ENCODE data around the gene EML4. TPM values are rescaled to one million over a fixed set of nuclear protein-coding genes. Genes with fewer than 3 reads are reported as not detected.
"Not testable (repeated sequence)": the region's sequence is repeated elsewhere in the genome, so short reads cannot be mapped to it uniquely, and the experiment has no call there.

The EML4 gene
- total RNA-seq, 1 donor from 2014 or later, result 43.0 TPM

DNA sequence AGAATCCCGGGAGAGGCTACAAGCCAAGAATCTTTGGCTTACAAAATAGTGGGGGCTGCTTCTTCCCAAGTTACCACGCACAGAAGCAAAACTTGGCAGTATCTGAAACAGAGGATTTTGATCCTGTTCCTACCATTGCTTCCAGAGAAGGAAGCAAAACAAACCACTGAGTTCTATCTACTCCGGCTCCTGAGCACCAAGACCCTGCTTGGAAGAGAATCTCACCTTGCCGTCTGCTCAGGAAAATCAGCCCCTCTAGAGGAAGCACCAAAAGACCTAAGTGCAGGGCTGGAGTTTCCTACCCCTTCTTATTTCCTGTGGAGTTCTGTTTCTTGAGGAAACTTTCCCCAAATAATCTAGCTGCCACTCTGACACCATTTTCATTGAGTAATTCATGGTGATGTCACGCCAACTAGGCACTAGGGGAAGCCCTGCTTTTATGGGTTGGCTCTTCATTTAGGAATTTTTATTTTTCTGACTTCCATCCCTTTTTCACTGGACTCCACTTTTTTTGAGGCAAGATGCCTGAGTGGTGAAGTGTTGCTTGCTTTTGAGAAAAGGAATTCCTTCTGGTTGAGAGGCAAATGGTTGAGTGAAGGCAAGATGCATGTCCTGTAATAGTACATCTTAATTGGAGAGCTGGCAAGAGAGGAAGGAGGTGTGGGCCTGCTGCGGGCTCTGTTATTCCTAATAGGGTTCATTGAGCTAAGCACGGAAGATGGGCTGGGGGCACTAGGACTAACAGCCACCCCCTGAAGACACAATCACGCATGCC, 36.8 kb upstream of the EML4 start:
- Mint-ChIP-seq H3K27me3 (ENCODE audit: low read depth) (no peaks in the 10 kb centered on the region), H3K9me3 (no peaks in the 10 kb centered on the region), H3K27ac (peak overlapping the region; percentile 93), H3K4me1 (ENCODE audit: low read depth) (peaks cover 80% of the 10 kb centered on the region), H3K36me3 (ENCODE audit: low read depth) (no peaks in the 10 kb centered on the region), H3K4me3 (ENCODE audit: low read depth) (peak overlapping the region; percentile 67)
- intact Hi-C loops (cut with micrococcal nuclease), result loop anchor here (2.0 to 10.0 kb wide), 2 partner anchors 14 to 62 kb away; no protein-coding TSS in a partner anchor
- no peak for DNase-seq (ENCODE audit: low spot score)

- no peaks in the 10 kb centered on the region for H3K36me3 Mint-ChIP-seq (ENCODE audit: low read depth)
- no peaks in the 10 kb centered on the region for H3K27me3 Mint-ChIP-seq (ENCODE audit: low read depth)
- peaks cover 75% of the 10 kb centered on the region for H3K4me1 Mint-ChIP-seq (ENCODE audit: low read depth)
- no peaks in the 10 kb centered on the region for H3K9me3 Mint-ChIP-seq
- intact Hi-C loops (cut with micrococcal nuclease), result loop anchor here (1.0 to 10.0 kb wide), 6 partner anchors 9 to 62 kb away; partner anchors contain the start of gene EML4
- peak overlapping the region; percentile 93 for H3K27ac Mint-ChIP-seq
- H3K4me3 Mint-ChIP-seq (ENCODE audit: low read depth), result peak overlapping the region; percentile 67
- DNase-seq (ENCODE audit: low spot score), result peak; percentile 90
Measured at GRCh38 chr2:42132966-42133641, 36.0 kb upstream of the EML4 start.

DNA sequence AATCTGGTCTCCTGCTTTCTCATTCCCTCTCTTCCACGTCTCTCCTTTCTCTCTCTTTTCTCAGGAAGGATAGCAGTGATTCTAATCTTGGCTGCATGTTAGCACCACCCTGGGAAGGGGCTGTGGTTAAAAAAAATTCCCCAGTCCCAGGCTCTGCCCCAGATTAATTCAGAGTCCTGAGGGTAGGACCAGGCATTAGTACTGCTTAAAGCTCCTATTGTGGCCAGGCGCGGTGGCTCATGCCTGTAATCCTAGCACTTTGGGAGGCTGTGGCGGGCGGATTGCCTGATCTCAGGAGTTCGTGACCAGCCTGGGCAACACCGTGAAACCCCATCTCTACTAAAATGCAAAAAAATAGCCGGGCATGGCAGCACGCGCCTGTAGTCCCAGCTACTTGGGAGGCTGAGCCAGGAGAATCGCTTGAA, 35.4 kb upstream of the EML4 start:
- Mint-ChIP-seq H3K27me3 (ENCODE audit: low read depth) (no peaks in the 10 kb centered on the region), H3K4me3 (ENCODE audit: low read depth) (peak overlapping the region; percentile 51), H3K27ac (peak overlapping the region; percentile 93), H3K36me3 (ENCODE audit: low read depth) (no peaks in the 10 kb centered on the region), H3K4me1 (ENCODE audit: low read depth) (peaks cover 73% of the 10 kb centered on the region), H3K9me3 (no peaks in the 10 kb centered on the region)
- no peak for DNase-seq (ENCODE audit: low spot score)
- intact Hi-C loops (cut with micrococcal nuclease), result loop anchor here (1.0 to 10.0 kb wide), 6 partner anchors 9 to 61 kb away; partner anchors contain the start of gene EML4

GRCh38 chr2:42134401-42134932, 34.7 kb upstream of the EML4 start:
- H3K4me3 Mint-ChIP-seq (ENCODE audit: low read depth); H3K27ac Mint-ChIP-seq; H3K36me3 Mint-ChIP-seq (ENCODE audit: low read depth); H3K9me3 Mint-ChIP-seq; DNase-seq (ENCODE audit: low spot score); H3K27me3 Mint-ChIP-seq (ENCODE audit: low read depth): not testable (repeated sequence)
- peaks cover 67% of the 10 kb centered on the region for H3K4me1 Mint-ChIP-seq (ENCODE audit: low read depth)
- intact Hi-C loops (cut with micrococcal nuclease), result loop anchor here (10.0 kb wide), 1 partner anchor 60 kb away; no protein-coding TSS in a partner anchor

- H3K36me3 Mint-ChIP-seq (ENCODE audit: low read depth), result no peaks in the 10 kb centered on the region
- H3K4me3 Mint-ChIP-seq (ENCODE audit: low read depth), result no peak overlapping the region
- DNase-seq (ENCODE audit: low spot score), result no peak
- peaks cover 62% of the 10 kb centered on the region for H3K4me1 Mint-ChIP-seq (ENCODE audit: low read depth)
- H3K9me3 Mint-ChIP-seq, result no peaks in the 10 kb centered on the region
- H3K27me3 Mint-ChIP-seq (ENCODE audit: low read depth), result no peaks in the 10 kb centered on the region
- intact Hi-C loops (cut with micrococcal nuclease), result loop anchor here (10.0 kb wide), 1 partner anchor 59 kb away; no protein-coding TSS in a partner anchor
- H3K27ac Mint-ChIP-seq, result peak overlapping the region; percentile 63
Measured at GRCh38 chr2:42135381-42136312, 33.5 kb upstream of the EML4 start.

GRCh38 chr2:42136782-42137124, 32.4 kb upstream of the EML4 start:
- Mint-ChIP-seq H3K4me3 (ENCODE audit: low read depth) (no peak overlapping the region), H3K27ac (no peak overlapping the region), H3K27me3 (ENCODE audit: low read depth) (no peaks in the 10 kb centered on the region), H3K4me1 (ENCODE audit: low read depth) (peaks cover 62% of the 10 kb centered on the region), H3K9me3 (no peaks in the 10 kb centered on the region), H3K36me3 (ENCODE audit: low read depth) (no peaks in the 10 kb centered on the region)
- intact Hi-C loops (cut with micrococcal nuclease), result loop anchor here (10.0 kb wide), 1 partner anchor 58 kb away; no protein-coding TSS in a partner anchor
- no peak for DNase-seq (ENCODE audit: low spot score)

GRCh38 chr2:42137125-42137841, 31.9 kb upstream of the EML4 start:
- H3K27me3 Mint-ChIP-seq (ENCODE audit: low read depth), result no peaks in the 10 kb centered on the region
- H3K4me1 Mint-ChIP-seq (ENCODE audit: low read depth), result peaks cover 62% of the 10 kb centered on the region
- no peak for DNase-seq (ENCODE audit: low spot score)
- H3K27ac Mint-ChIP-seq, result no peak overlapping the region
- H3K9me3 Mint-ChIP-seq, result no peaks in the 10 kb centered on the region
- no peak overlapping the region for H3K4me3 Mint-ChIP-seq (ENCODE audit: low read depth)
- no peaks in the 10 kb centered on the region for H3K36me3 Mint-ChIP-seq (ENCODE audit: low read depth)
- intact Hi-C loops (cut with micrococcal nuclease), result loop anchor here (10.0 kb wide), 1 partner anchor 58 kb away; no protein-coding TSS in a partner anchor

DNA sequence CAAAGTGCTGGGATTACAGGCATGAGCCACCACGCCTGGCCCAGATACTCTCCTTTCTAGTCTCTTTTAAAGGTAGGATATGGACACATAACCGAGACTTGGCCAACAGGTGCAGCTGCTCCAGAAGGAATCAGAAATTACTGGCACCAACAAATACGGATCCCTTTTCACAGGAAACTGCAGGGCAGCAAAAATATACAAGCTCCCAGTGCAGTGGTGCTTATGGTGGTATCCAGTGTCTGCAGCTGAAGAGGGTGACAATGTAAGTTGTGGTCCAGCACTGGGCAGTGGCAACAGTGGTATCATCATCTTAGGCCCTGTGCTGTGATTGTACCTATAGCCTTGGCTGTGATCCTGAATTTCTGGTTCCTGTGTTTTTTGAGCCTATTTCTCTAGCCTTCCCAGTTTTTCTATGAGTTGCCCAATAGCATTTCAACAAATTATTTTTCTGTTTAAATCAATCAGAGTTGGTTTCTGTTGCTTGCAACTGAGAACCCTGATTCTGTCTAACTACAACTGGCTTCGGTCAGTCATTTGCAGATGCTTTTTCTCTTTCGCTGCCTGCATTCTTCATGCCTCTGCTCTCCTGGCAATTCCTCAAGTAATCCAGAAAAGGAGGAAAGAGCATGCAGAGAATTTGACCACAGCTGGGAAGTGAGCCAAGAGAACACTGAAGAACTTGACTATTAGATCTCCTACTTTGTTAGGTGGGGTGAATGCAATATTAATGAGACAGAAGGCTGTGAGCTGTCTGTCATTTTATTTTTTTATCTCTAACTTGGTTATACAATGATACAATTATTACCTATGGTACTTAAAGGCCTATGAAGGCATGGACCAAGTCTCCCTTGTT, 30.8 kb upstream of the EML4 start:
- Mint-ChIP-seq H3K9me3 (no peaks in the 10 kb centered on the region), H3K27ac (no peak overlapping the region), H3K36me3 (ENCODE audit: low read depth) (no peaks in the 10 kb centered on the region), H3K4me1 (ENCODE audit: low read depth) (peaks cover 60% of the 10 kb centered on the region), H3K27me3 (ENCODE audit: low read depth) (no peaks in the 10 kb centered on the region), H3K4me3 (ENCODE audit: low read depth) (no peak overlapping the region)
- intact Hi-C loops (cut with micrococcal nuclease), result loop anchor here (10.0 kb wide), 1 partner anchor 56 kb away; no protein-coding TSS in a partner anchor
- DNase-seq (ENCODE audit: low spot score), result no peak

DNA sequence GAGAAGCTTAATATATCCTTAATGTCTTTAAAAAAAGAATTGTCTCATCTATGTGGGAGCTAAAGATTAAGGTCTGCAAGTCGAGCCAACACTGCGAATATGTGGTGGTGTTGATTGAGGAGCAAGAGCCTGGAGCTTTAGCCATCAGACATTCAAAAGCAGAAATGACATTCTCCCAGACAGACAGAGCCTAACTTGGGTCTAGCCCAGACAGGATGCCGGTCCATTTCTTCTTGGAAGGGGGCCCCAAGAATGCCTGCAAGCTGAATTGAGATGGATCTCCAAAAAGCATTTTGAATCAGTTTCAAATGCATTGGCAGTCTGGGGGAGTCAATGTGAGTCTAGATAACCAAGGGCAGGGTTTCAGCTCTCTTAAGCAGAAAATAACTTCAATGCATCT, 30.1 kb upstream of the EML4 start:
- Mint-ChIP-seq H3K27me3 (ENCODE audit: low read depth) (peaks cover 1% of the 10 kb centered on the region), H3K4me1 (ENCODE audit: low read depth) (peaks cover 57% of the 10 kb centered on the region), H3K36me3 (ENCODE audit: low read depth) (no peaks in the 10 kb centered on the region), H3K27ac (no peak overlapping the region), H3K9me3 (no peaks in the 10 kb centered on the region), H3K4me3 (ENCODE audit: low read depth) (no peak overlapping the region)
- no peak for DNase-seq (ENCODE audit: low spot score)
- intact Hi-C loops (cut with micrococcal nuclease), result loop anchor here (10.0 kb wide), 1 partner anchor 56 kb away; no protein-coding TSS in a partner anchor

DNA sequence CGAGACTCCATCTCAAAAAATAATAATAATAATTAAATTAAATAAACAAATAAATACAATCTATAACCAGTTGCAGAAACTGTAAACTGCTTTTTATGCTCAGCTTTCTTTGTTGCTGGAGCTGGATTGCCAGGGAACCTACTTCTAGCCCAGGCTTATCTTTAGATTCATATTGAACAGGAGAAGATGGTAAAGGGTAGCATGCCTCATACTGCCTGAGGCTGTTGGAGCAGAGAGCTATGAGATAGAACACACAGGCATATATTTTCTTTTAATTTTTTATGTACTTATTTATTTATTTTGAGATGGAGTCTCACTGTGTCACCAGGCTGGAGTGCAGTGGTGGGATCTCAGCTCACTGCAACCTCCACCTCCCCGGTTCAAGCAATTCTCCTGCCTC, 28.7 kb upstream of the EML4 start:
- Mint-ChIP-seq H3K36me3 (ENCODE audit: low read depth) (no peaks in the 10 kb centered on the region), H3K27me3 (ENCODE audit: low read depth) (peaks cover 1% of the 10 kb centered on the region), H3K27ac (no peak overlapping the region), H3K4me1 (ENCODE audit: low read depth) (peaks cover 51% of the 10 kb centered on the region), H3K4me3 (ENCODE audit: low read depth) (no peak overlapping the region), H3K9me3 (no peaks in the 10 kb centered on the region)
- intact Hi-C loops (cut with micrococcal nuclease), result no loop called here
- DNase-seq (ENCODE audit: low spot score), result no peak

All from activated T-helper 2 cell treated with anti-CD3 and anti-CD28 coated beads, Interferon-gamma antibody, Interleukin-2, Interleukin-4, amounts not matched to agents 10 μg/mL and 5 μg/mL and 100 μg/mL, durations not matched to agents 14 hours and 24 hours and 36 hours (primary cell).